ENCODE measurements around the gene KDM4C. TPM values are rescaled to one million over a fixed set of nuclear protein-coding genes. Genes with fewer than 3 reads are reported as not detected.

The KDM4C gene
- total RNA-seq, 1 donor from 2014 or later, result 57.4 TPM

Small RNA genes within 50 kb of the gene (small RNA-seq; reads per million reads assigned to genes)
- not detected for gene SNRPEP2

Other genes with a start within 250 kb of the KDM4C start
- 10.0 TPM for gene GLDC, start 112.2 kb upstream of the KDM4C start, total RNA-seq